ENCODE results near the gene EHF.
"Not testable (repeated sequence)": the region's sequence is repeated elsewhere in the genome, so short reads cannot be mapped to it uniquely, and the experiment has no call there.

The EHF gene

DNA sequence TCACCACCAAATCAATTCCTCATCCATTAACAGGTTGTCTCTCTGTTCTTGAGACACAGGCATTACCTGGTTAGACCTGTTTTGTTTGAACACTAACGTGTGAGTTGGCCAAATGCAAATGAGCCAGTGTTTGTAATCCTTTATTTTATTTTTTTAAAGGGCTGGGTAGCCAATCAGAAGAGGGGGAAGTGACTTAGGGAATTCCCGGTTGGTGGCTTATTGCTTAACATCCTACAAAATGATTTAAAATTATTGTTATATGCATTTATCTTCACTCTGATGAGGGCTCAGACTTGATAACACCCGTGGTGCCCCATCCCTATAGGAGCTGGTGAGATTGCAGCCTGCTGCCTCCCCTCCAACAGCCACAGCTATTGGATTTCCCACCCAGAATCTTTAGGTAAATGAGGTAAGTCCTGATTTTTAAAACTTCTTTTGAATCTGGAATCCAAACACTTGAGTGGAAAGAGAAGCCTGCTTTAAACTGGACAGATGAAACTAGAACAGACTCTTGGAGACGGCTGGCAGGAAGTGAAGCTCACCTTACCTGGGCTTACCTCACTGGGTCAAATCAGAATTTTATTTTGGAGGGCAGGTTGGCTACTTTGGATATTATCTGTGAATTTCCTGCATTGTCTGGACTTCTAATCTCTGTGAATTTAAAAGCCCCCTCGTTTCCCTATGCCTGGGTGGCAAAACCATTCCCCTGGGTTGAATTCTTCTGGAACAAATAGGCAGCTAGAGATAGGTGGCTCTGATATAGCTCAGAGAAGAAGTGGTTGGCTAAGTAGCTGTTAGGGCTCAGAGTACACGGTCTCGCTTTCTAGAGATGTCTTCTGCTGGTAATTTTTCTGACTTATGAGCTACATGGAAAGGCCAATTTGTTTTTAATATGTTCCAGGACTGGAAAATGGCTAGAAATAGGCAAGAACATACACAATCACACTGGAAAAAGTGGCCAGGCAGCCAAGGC lies at the start of gene EHF:
Gene EHF (plus strand): TSS at position 274 of the 973 bp plus-strand sequence. CDS start 21,538 bp downstream, outside the sequence.
- no peak for DNase-seq

DNA sequence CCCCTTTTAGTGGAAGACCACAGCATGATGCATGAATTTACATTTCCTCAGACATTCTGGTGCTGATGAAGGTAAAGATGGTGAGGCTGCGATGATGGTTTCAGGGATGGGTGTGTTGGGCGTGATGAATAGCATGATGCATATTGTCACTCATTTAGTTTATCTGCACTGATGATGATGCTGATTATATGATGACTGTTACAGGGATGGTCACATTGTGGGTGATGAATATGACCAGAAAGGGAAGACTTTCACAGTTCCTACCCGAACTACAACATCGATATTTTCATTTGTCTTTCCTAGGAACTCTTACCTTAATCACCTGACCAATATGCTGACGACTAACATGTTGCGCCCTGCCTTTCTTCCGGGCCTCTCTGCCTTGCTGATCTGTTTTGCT lies 47.4 kb upstream of the EHF start:
- no peak for DNase-seq

GRCh38 chr11:34575261-34575660 lies 45.6 kb upstream of the EHF start:
- no peak for DNase-seq

DNA sequence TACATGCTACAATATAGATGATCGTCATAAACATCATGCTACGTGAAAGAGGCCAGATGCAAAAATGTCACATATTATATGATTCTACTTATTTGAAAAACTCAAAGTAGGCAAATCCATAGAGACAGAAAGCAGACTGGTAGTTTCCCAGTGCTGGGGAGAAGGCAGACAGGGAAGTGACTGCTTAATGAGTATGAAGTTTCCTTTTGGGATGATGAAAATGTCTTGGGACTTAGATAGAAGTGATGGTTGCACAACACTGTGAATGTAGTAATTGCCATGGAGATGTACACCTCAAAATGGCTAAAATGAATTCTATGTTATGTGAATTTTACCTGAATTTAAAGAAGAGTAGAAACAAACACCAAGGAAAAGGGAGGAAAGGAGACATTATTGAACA lies 45.2 kb upstream of the EHF start:
- no peak for DNase-seq

DNA sequence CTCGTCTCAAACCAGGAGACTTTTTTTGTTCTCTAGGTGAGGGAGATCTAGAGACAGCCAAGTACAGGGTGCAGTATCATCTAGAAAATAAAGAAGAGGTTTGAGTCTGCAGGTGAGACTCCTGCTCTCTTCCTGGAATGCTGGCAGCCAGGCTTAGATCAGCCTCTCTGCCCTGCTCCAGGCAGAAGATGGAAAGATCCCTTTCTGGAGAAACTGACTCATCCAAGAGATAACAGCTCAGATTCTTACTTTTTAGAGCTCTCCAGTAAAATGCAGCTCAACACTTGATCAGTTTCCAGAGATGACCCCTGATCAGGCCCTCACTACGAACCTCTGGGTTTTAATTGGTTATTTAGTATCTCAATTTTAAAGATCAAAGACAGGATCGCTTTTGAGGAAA lies 44.6 kb upstream of the EHF start:
- no peak for DNase-seq

GRCh38 chr11:34583818-34584217 lies 37.1 kb upstream of the EHF start:
- no peak for DNase-seq

- DNase-seq, result no peak
Measured at GRCh38 chr11:34585304-34585734, 35.6 kb upstream of the EHF start.

DNA sequence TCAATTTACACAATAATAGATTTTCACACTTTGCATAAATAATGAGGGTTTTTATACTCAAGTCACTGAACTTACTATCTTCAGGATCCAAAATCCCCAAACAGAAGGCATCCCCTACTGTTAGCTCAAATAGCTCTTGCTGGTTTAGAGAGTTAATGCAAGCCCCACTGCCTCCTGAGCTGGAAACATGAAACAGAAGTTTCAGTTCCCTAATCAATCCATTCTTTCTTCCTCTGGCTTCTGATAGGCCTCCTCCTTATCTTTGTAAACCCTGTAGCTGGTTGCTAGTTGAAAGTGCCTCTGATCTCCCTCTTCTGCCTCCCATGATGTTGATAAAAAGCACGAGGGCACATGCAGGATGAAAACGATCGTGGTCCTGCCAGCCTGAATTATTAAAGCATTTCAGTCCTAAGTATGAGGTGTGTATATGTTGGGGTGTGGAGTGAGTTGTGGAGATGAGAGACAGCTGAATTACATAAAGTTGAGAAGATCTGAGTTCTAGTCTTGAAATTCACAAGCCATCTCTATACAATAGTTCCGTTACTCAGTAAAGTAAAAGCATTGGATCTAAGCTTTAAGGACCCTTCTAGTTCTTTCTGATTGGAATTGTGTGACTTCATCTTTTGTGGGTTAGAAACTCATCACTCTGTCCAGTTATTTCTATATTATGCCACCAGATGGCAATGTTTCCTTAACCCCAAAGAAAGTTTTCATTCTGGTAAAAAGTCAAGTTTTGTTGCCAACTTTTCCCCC lies 35.0 kb upstream of the EHF start:
- no peak for DNase-seq

DNA sequence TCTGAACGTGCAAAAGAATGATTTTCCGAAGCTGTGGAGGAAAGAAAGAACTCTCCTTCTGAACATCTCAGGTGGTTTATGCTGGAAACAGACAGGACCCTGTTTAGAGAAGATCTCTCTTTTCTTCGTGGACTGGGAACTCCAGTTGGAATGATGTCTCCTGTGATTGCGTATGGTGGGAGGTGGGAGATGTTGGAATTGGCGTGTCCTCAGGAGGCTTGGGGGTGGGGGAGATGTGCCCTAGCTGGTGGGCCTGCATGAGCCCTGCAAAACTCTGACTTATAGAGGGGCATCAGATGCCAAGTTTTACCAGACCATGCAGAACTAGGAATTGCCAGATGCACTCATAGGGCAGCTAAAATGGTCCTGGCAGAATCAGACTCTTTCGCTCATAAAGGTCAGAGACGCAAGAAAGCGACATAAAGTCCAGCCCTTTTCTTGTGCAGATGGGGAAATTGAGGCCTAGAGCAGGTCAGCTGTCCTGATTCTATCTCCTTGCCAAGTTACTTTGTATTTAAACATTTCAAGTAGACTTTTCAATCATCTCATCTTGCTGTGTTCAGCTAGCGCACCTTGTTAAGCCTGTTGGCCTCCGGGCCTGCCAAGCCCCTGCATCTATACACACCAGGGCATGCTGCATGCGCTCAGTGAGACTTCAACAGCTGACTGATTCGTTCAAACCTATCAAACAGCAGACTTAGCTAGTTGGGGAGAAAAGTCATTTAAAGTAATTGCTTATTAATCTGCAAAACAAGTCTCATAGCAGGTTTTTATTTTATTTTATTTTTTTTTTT lies 34.2 kb upstream of the EHF start:
- DNase-seq, result no peak

DNA sequence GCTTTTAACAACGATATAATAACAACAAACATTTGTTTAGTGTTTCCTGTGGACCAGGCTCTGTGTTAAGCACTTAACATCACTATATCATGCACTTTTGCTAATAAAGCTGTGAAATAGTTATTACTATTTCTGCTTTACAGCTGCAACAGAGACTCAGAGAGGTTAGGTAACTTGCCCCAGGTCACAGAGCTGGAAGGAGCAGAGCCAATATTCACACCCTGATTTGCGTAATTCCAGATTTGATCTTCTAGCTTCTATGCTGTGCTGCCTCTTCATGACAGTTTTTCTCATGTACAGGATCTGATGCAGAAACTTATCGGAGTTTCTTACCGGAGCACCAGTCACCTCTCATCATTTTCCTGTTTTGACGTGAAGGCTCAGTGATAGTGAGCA lies 33.6 kb upstream of the EHF start:
- DNase-seq, result no peak

- no peak for DNase-seq
Measured at GRCh38 chr11:34588023-34588422, 32.9 kb upstream of the EHF start.

DNA sequence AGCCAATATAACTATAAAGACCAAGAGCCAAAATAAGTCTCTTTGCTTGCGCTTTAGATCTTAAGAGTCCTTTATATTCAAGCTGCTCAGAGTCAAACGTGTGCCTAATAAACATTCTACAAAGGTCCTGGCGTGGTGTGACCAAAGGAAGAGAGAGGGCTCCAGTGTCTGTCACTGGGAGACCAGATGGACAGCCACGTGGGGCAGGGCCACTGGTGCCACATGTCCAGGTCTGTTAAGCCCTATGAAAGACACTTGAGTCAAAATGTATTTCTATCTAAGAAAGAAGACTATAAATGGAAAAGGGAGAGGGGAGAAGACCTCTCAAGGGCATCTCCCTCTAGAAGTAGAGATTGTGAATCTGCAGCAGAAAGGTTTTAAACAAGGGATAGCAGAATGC lies 32.2 kb upstream of the EHF start:
- no peak for DNase-seq

- not testable (repeated sequence) for DNase-seq
Measured at GRCh38 chr11:34589177-34589576, 31.7 kb upstream of the EHF start.

- no peak for DNase-seq
Measured at GRCh38 chr11:34593085-34593484, 27.8 kb upstream of the EHF start.

GRCh38 chr11:34594603-34595002 lies 26.3 kb upstream of the EHF start:
- DNase-seq, result no peak

DNA sequence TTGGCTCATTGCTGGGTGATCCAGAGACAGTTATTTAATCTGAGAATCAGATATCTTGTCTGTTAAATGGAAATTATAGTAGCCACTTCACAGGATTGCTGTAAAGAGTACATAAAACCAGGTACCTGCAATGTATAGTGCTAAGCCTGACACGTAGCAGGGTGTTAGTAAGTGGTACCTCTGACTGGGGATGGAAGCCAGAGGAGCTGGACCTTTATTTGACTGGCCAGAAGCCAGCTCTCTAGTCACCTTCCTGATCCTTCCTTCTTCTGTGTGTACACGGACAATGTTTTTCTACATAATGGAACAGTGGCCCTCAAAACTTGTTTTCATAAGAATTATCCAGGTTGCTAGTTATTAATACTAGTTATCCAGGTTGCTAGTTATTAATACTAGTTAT lies 25.5 kb upstream of the EHF start:
- no peak for DNase-seq

GRCh38 chr11:34595960-34596644 lies 24.8 kb upstream of the EHF start:
- DNase-seq, result no peak

DNA sequence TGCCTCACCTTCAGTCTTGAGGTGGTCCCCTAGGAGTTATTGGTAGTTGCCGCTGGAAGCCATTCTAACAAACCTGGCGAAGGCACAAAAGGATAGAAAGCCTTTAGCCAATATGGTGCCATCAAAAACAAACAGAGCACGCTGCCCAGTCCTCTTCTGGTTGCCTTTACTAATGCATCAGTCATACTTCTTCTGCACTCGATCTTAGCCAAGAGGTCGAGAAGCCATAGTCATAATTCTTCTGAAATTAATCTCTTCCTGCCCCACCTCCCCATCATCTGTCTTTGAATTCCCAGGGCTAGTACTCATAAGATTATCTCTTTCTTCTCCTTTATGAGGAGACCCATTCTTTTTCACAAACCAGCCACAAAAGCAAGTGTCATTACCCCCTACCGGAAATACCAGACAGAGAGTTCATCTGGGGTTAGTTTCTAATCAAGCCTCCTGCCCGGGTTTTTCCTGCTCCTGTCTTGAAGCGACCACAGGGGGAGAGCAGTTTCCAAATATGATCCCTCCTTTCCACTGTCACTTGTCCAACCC lies 21.4 kb upstream of the EHF start:
- no peak for DNase-seq

DNA sequence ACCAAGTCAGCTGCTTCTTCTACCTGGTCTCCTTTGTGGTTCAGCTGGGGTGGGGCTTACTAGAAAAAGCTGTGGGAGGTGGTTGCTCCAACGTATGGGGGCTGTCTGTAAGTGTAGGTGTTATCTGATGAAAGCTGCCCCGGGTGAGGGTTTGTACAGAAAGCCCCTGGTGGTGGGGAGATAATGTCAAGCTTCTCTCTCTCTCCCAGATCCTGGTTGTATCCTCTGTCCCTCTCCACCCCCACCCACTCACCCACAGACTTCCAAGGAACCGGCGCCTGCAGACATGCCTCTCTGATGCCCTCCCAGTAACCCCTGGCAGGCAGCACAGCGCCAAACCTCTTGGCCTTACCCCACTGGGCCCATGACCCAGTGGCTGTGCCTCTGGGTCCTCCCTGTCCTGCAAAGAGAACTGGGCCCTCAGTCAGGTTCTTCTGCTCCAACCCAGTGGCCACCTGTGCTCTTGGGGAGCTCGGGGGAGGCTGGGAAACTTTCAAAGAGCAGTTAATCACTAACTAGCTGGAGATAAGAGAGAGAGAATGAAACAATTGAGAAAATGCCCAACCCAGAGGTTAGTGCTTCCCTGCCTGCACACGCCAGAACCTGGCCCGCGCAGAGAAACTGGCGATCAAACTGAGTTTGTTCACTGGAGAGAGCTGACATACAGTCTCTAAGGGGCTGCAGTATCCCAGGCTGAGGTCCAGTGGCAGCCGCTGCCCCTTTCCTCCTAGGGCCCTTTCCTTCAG lies 20.4 kb upstream of the EHF start:
- no peak for DNase-seq

DNA sequence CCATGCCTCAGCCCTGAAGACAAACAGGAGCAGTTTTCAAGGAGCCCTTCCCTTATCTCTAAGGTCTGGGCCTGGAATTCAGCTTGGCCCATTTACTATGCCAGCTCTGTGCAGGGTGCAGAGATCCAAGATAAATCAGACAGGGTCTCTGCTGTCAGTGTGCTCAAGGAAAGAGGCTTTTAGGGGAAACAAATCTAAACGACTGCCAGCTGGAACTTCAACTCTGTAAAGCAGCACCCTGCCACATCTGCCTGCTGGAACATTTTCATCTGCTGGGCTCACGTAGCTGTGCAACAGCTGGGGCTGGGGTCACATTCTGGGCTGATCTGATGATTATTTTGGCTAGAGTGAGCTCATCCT lies 19.8 kb upstream of the EHF start:
- no peak for DNase-seq

GRCh38 chr11:34601609-34602008 lies 19.3 kb upstream of the EHF start:
- DNase-seq, result no peak

DNA sequence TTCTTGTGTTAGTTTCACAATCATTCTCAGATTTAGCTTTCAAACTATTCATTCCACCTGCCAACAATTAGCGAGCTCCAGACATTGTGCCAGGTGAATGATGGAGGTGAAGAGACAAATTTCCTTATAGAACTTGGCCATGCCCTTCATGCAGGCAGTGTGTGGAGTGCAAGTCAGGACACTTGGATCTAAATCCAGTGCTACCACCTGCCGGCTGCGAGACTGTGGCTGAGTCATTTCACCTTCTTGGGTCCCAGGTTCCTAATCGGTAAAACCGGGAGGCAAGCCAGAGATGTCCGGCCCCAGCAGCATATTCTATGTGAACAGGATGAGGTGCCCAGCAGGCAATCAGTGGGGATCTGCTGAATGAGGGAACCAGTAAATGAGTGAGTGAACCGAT lies 18.6 kb upstream of the EHF start:
- DNase-seq, result no peak
